Sigmoid colon (tissue), 7 donors: ENCODE results near the gene ZNF474. TPM values are rescaled to one million over a fixed set of nuclear protein-coding genes. Genes with fewer than 3 reads are reported as not detected.
A peak's percentile ranks its signal among the peaks of the same experiment; 100 is the strongest.

Experiments used
- DNase-seq: peaks from one replicate; pipeline ENCODE4 v3.0.0-alpha.2; 2019
- H3K27ac ChIP-seq, 4 donors: fragments of 200-600 bp; sonication (generic); one replicate each; pipeline ENCODE4 v1.5.1; 2016 to 2019; ENCODE audit warnings: mild to moderate bottlenecking in 1 of 4
- H3K27me3 ChIP-seq, 3 donors: fragments of 200-600 bp; sonication (generic); one replicate each; pipeline ENCODE4 v1.5.1; 2019; ENCODE audit warnings: mild to moderate bottlenecking in 1 of 3
- H3K36me3 ChIP-seq, 4 donors: fragments of 200-600 bp; sonication (generic); one replicate each; pipeline ENCODE4 v1.5.1; 2016 to 2019
- H3K4me1 ChIP-seq, 4 donors: fragments of 200-600 bp; sonication (generic); one replicate each; pipeline ENCODE4 v1.5.1; 2017 to 2019
- H3K4me3 ChIP-seq, 4 donors: fragments of 200-600 bp; sonication (generic); one replicate each; pipeline ENCODE4 v1.5.1; 2017 to 2019; ENCODE audit warnings: mild to moderate bottlenecking in 2 of 4, moderate library complexity in 1 of 4
- H3K9me3 ChIP-seq, 4 donors: fragments of 200-600 bp in 3 of 4; sonication (generic) in 3 of 4; one replicate each; pipeline versions ENCODE4 v1.5.1 to v1.6.1; 2013 to 2019
- CTCF ChIP-seq, 4 experiments: fragments of 450-650 bp in 3 of 4; fragments of 200-600 bp in 1 of 4; IDR thresholded peaks; one replicate each; pipeline ENCODE4 v1.5.1; 2016 to 2019; ENCODE audit warnings: antibody characterized with exemption in 4 of 4, mild to moderate bottlenecking in 3 of 4, moderate library complexity in 2 of 4
- EP300 ChIP-seq, 4 donors: sonication (generic); formaldehyde crosslinking; IDR thresholded peaks; one replicate each; pipeline ENCODE4 v1.6.1; 2017; ENCODE audit warnings: antibody characterized with exemption in 4 of 4
- POLR2A ChIP-seq, 2 donors: fragments of 450-650 bp; IDR thresholded peaks; one replicate each; pipeline ENCODE4 v1.6.1; 2016; ENCODE audit warnings: antibody characterized with exemption in 2 of 2, mild to moderate bottlenecking in 2 of 2, moderate library complexity in 2 of 2
- POLR2AphosphoS5 ChIP-seq, 4 donors: sonication (generic); formaldehyde crosslinking; IDR thresholded peaks; one replicate each; pipeline ENCODE4 v1.6.1; 2017; ENCODE audit warnings: antibody characterized with exemption in 4 of 4
- WGBS, 2 donors: extraction: QIAGEN DNeasy Blood & Tissue Kit; methylation state at CpG; one replicate each; pipeline ENCODE4 v1.1.7; 2013; 5-methylcytosine and 5-hydroxymethylcytosine counted together
- intact Hi-C: fragments of 100-400 bp; cut with DNase I; formaldehyde crosslinking; loops from one replicate; pipeline ENCODE4 v1.15.1; 2023
- polyA plus RNA-seq, 3 donors: library from polyadenylated mRNA; stranded (reverse); fragments of 200-250 nt; gene quantifications; one replicate each; pipeline ENCODE4 v1.2.3, GENCODE V29; 2013
- total RNA-seq, 4 donors: library from RNA; depleted of rRNA; stranded (reverse); fragments of >200 nt; gene quantifications; one replicate each; pipeline ENCODE4 v1.1.0, GENCODE V29; 2016
- donor health status: healthy with polysubstance abuse.
- donor health status: Bipolar disorder and iron deficiency.
- donor health status: healthy.

Gene ZNF474
- under 1 TPM in 2 of 4 donors, not detected in 2; 0.27 to 0.28 TPM for total RNA-seq
- polyA plus RNA-seq, result under 1 TPM in 1 of 3 donors, not detected in 2; 0.07 TPM

- peak; percentile 74 for DNase-seq
- H3K4me3 ChIP-seq, result no peak within 1 kb of the TSS
- no peaks in the 10 kb centered on the region for H3K27me3 ChIP-seq
- no peaks in the 10 kb centered on the region for H3K9me3 ChIP-seq
- H3K27ac ChIP-seq, result peak within 1 kb of the TSS in 3 of 4 donors; percentile 64 to 72 (median 64)
- H3K36me3 ChIP-seq, result no peaks in the 10 kb centered on the region
- 17 to 28% methylated on average over 4 of the region's 4 CpGs for WGBS, 2 donors
- intact Hi-C loops, result no loop called here
- TF ChIP-seq CTCF (IDR thresholded peaks at IDR 0.05), result no peak
- peak in 3 of 4 donors; percentile 45 to 80 (median 70) for TF ChIP-seq POLR2AphosphoS5 (IDR thresholded peaks at IDR 0.05)
- peak in 2 of 4 donors; percentile 17 to 73 for TF ChIP-seq EP300 (IDR thresholded peaks at IDR 0.05)
- no peak for TF ChIP-seq POLR2A (IDR thresholded peaks at IDR 0.05)
- peaks cover 0 to 54% (median 31%) of the 10 kb centered on the region in 4 donors for H3K4me1 ChIP-seq
Measured at GRCh38 chr5:122129306-122129705, at the start of gene ZNF474. ZNF474 (plus strand) TSS chr5:122129546; CDS start chr5:122151991, 22,445 bp downstream.

GRCh38 chr5:122081541-122081940 is 47.8 kb upstream of the ZNF474 start:
- Histone ChIP-seq H3K4me1 (peaks cover 0 to 22% (median 14%) of the 10 kb centered on the region in 4 donors), H3K9me3 (no peaks in the 10 kb centered on the region), H3K27ac (no peak overlapping the region), H3K27me3 (peaks cover 0 to 3% (median 0%) of the 10 kb centered on the region in 3 donors), H3K4me3 (no peak overlapping the region), H3K36me3 (no peaks in the 10 kb centered on the region)
- intact Hi-C loops, result no loop called here
- no peak for DNase-seq
- whole genome bisulfite sequencing, 2 donors, result 88 to 92% methylated on average over 2 of the region's 2 CpGs
- TF ChIP-seq POLR2A (IDR thresholded peaks at IDR 0.05), result no peak
- no peak for TF ChIP-seq EP300 (IDR thresholded peaks at IDR 0.05)
- no peak for TF ChIP-seq CTCF (IDR thresholded peaks at IDR 0.05)
- no peak for TF ChIP-seq POLR2AphosphoS5 (IDR thresholded peaks at IDR 0.05)

GRCh38 chr5:122083535-122083934 is 45.8 kb upstream of the ZNF474 start:
- Histone ChIP-seq H3K4me3 (no peak overlapping the region), H3K36me3 (no peaks in the 10 kb centered on the region), H3K27me3 (no peaks in the 10 kb centered on the region), H3K27ac (no peak overlapping the region), H3K9me3 (no peaks in the 10 kb centered on the region), H3K4me1 (peaks cover 0 to 3% (median 3%) of the 10 kb centered on the region in 4 donors)
- intact Hi-C loops, result no loop called here
- WGBS, 2 donors, result 89% methylated on average over 1 of the region's 1 CpG
- TF ChIP-seq CTCF (IDR thresholded peaks at IDR 0.05), result no peak
- TF ChIP-seq EP300 (IDR thresholded peaks at IDR 0.05), result no peak
- TF ChIP-seq POLR2AphosphoS5 (IDR thresholded peaks at IDR 0.05), result no peak
- no peak for TF ChIP-seq POLR2A (IDR thresholded peaks at IDR 0.05)
- DNase-seq, result no peak

- Histone ChIP-seq H3K27me3 (no peaks in the 10 kb centered on the region), H3K27ac (no peak overlapping the region), H3K4me3 (no peak overlapping the region), H3K36me3 (no peaks in the 10 kb centered on the region), H3K4me1 (no peaks in the 10 kb centered on the region), H3K9me3 (no peaks in the 10 kb centered on the region)
- intact Hi-C loops, result no loop called here
- DNase-seq, result no peak
- 69 to 80% methylated on average over 3 of the region's 3 CpGs for WGBS, 2 donors
- no peak for TF ChIP-seq POLR2AphosphoS5 (IDR thresholded peaks at IDR 0.05)
- TF ChIP-seq EP300 (IDR thresholded peaks at IDR 0.05), result no peak
- no peak for TF ChIP-seq POLR2A (IDR thresholded peaks at IDR 0.05)
- TF ChIP-seq CTCF (IDR thresholded peaks at IDR 0.05), result no peak
Measured at GRCh38 chr5:122085041-122085440, 44.3 kb upstream of the ZNF474 start.
